ENCODE data around the gene HSD17B8.

HSD17B8 gene

GRCh38 chr6:33248643-33248931 is 44.1 kb downstream of the HSD17B8 start:
- peak overlapping the region; percentile 31 for H2AFZ ChIP-seq (ENCODE audit: low read length, unreplicated experiment)
- H3K27me3 ChIP-seq (ENCODE audit: insufficient read depth, low read length) = no peaks in the 10 kb centered on the region
- peaks cover 5% of the 10 kb centered on the region; the same call in 1 of the 2 replicates for H3K36me3 ChIP-seq (ENCODE audit: insufficient read depth, low read length)
- peak overlapping the region; percentile 71 for H3K4me3 ChIP-seq (ENCODE audit: low read depth, low read length)
- peaks cover 10% of the 10 kb centered on the region for H3K79me2 ChIP-seq (ENCODE audit: control insufficient read depth, insufficient read depth, low read length, unreplicated experiment)
- H3K4me1 ChIP-seq (ENCODE audit: control insufficient read depth, insufficient read depth, low read length, unreplicated experiment) = peaks cover 36% of the 10 kb centered on the region
- H3K27ac ChIP-seq (ENCODE audit: low read depth, low read length) = peak overlapping the region; percentile 90

GRCh38 chr6:33248932-33249731 is 44.7 kb downstream of the HSD17B8 start:
- no peaks in the 10 kb centered on the region for H3K27me3 ChIP-seq (ENCODE audit: insufficient read depth, low read length)
- peak overlapping the region; percentile 31 for H2AFZ ChIP-seq (ENCODE audit: low read length, unreplicated experiment)
- peaks cover 36% of the 10 kb centered on the region for H3K4me1 ChIP-seq (ENCODE audit: control insufficient read depth, insufficient read depth, low read length, unreplicated experiment)
- H3K79me2 ChIP-seq (ENCODE audit: control insufficient read depth, insufficient read depth, low read length, unreplicated experiment) = peaks cover 10% of the 10 kb centered on the region
- H3K36me3 ChIP-seq (ENCODE audit: insufficient read depth, low read length) = peaks cover 5% of the 10 kb centered on the region; the same call in 1 of the 2 replicates
- peak overlapping the region; percentile 76 for H3K4me3 ChIP-seq (ENCODE audit: low read depth, low read length)
- peak overlapping the region; percentile 90 for H3K27ac ChIP-seq (ENCODE audit: low read depth, low read length)

GRCh38 chr6:33249732-33250630 is 45.5 kb downstream of the HSD17B8 start:
- Histone ChIP-seq H3K27me3 (ENCODE audit: insufficient read depth, low read length) (no peaks in the 10 kb centered on the region), H3K36me3 (ENCODE audit: insufficient read depth, low read length) (peaks cover 5% of the 10 kb centered on the region; the same call in 1 of the 2 replicates), H3K4me1 (ENCODE audit: control insufficient read depth, insufficient read depth, low read length, unreplicated experiment) (peaks cover 36% of the 10 kb centered on the region), H3K4me3 (ENCODE audit: low read depth, low read length) (peak overlapping the region; percentile 76), H2AFZ (ENCODE audit: low read length, unreplicated experiment) (no peak overlapping the region), H3K79me2 (ENCODE audit: control insufficient read depth, insufficient read depth, low read length, unreplicated experiment) (peaks cover 10% of the 10 kb centered on the region), H3K27ac (ENCODE audit: low read depth, low read length) (peak overlapping the region; percentile 86)

- Histone ChIP-seq H3K4me1 (ENCODE audit: control insufficient read depth, insufficient read depth, low read length, unreplicated experiment) (peaks cover 36% of the 10 kb centered on the region), H3K27me3 (ENCODE audit: insufficient read depth, low read length) (no peaks in the 10 kb centered on the region), H2AFZ (ENCODE audit: low read length, unreplicated experiment) (no peak overlapping the region), H3K79me2 (ENCODE audit: control insufficient read depth, insufficient read depth, low read length, unreplicated experiment) (peaks cover 10% of the 10 kb centered on the region), H3K36me3 (ENCODE audit: insufficient read depth, low read length) (peaks cover 5% of the 10 kb centered on the region; the same call in 1 of the 2 replicates), H3K4me3 (ENCODE audit: low read depth, low read length) (peak overlapping the region; percentile 76), H3K27ac (ENCODE audit: low read depth, low read length) (peak overlapping the region; percentile 86)
These were observed 46.3 kb downstream of the HSD17B8 start for GRCh38 chr6:33250731-33251130.

GRCh38 chr6:33251395-33252012 is 47.0 kb downstream of the HSD17B8 start:
- H3K27ac ChIP-seq (ENCODE audit: low read depth, low read length) = no peak overlapping the region
- H2AFZ ChIP-seq (ENCODE audit: low read length, unreplicated experiment) = no peak overlapping the region
- peaks cover 5% of the 10 kb centered on the region; the same call in 1 of the 2 replicates for H3K36me3 ChIP-seq (ENCODE audit: insufficient read depth, low read length)
- no peak overlapping the region for H3K4me3 ChIP-seq (ENCODE audit: low read depth, low read length)
- H3K4me1 ChIP-seq (ENCODE audit: control insufficient read depth, insufficient read depth, low read length, unreplicated experiment) = peaks cover 36% of the 10 kb centered on the region
- peaks cover 10% of the 10 kb centered on the region for H3K79me2 ChIP-seq (ENCODE audit: control insufficient read depth, insufficient read depth, low read length, unreplicated experiment)
- H3K27me3 ChIP-seq (ENCODE audit: insufficient read depth, low read length) = no peaks in the 10 kb centered on the region

GRCh38 chr6:33252759-33253158 is 48.3 kb downstream of the HSD17B8 start:
- Histone ChIP-seq H3K36me3 (ENCODE audit: insufficient read depth, low read length) (peaks cover 13% of the 10 kb centered on the region), H3K27ac (ENCODE audit: low read depth, low read length) (peak overlapping the region; percentile 42), H3K79me2 (ENCODE audit: control insufficient read depth, insufficient read depth, low read length, unreplicated experiment) (peaks cover 10% of the 10 kb centered on the region), H3K27me3 (ENCODE audit: insufficient read depth, low read length) (no peaks in the 10 kb centered on the region), H3K4me1 (ENCODE audit: control insufficient read depth, insufficient read depth, low read length, unreplicated experiment) (peaks cover 36% of the 10 kb centered on the region), H2AFZ (ENCODE audit: low read length, unreplicated experiment) (no peak overlapping the region), H3K4me3 (ENCODE audit: low read depth, low read length) (no peak overlapping the region)

GRCh38 chr6:33254591-33254990 is 50.1 kb downstream of the HSD17B8 start:
- Histone ChIP-seq H3K4me1 (ENCODE audit: control insufficient read depth, insufficient read depth, low read length, unreplicated experiment) (peaks cover 32% of the 10 kb centered on the region), H3K79me2 (ENCODE audit: control insufficient read depth, insufficient read depth, low read length, unreplicated experiment) (peaks cover 10% of the 10 kb centered on the region), H3K27me3 (ENCODE audit: insufficient read depth, low read length) (no peaks in the 10 kb centered on the region), H3K27ac (ENCODE audit: low read depth, low read length) (no peak overlapping the region), H2AFZ (ENCODE audit: low read length, unreplicated experiment) (no peak overlapping the region), H3K36me3 (ENCODE audit: insufficient read depth, low read length) (peaks cover 13% of the 10 kb centered on the region), H3K4me3 (ENCODE audit: low read depth, low read length) (no peak overlapping the region)

Measured in ACC112 (cell line).